Measurements from ENCODE around the gene IMP4. TPM values are rescaled to one million over a fixed set of nuclear protein-coding genes. Genes with fewer than 3 reads are reported as not detected.

Gene IMP4
- polyA plus RNA-seq, 1 of the 3 experiments (the other 2 are of a cell fraction): 252 TPM

- H4K20me1 ChIP-seq (ENCODE audit: insufficient read depth): no peaks in the 10 kb centered on the region
- peaks cover 0 to 24% of the 10 kb centered on the region in 2 experiments; a peak in 2 of 4 replicates for H3K4me1 ChIP-seq (ENCODE audit: control insufficient read depth in 1 of 2, insufficient read depth in 2 of 2, low read depth in 1 of 2, low read length in 1 of 2)
- H3K4me2 ChIP-seq: no peak overlapping the region
- CTCF ChIA-PET: interaction anchor here (0.8 to 1.5 kb wide), 2 partner anchors 20 to 170 kb away, joined by 3 to 4 read pairs; partner anchors contain the start of genes MZT2B and SMPD4
- no peak overlapping the region for H3K27ac ChIP-seq (ENCODE audit: low read depth in 2 of 2, low read length in 1 of 2)
- no peak overlapping the region for H3K4me3 ChIP-seq (ENCODE audit: low read depth in 2 of 2, low read length in 1 of 2)
- no peaks in the 10 kb centered on the region for H3K9me2 ChIP-seq
- POLR2A ChIA-PET: no interaction called here
- peaks cover 3% of the 10 kb centered on the region for H3F3A ChIP-seq (replicated peaks; ENCODE audit: insufficient read depth)
- TF ChIP-seq ZBTB33 (IDR thresholded peaks at IDR 0.05; ENCODE audit: borderline replicate concordance, low read depth) (no peak), POLR2AphosphoS5 (IDR thresholded peaks at IDR 0.05; ENCODE audit: low read depth, low read length) (no peak), ELF1 (IDR thresholded peaks at IDR 0.05) (no peak)
- TF ChIP-seq, protein P1, sequence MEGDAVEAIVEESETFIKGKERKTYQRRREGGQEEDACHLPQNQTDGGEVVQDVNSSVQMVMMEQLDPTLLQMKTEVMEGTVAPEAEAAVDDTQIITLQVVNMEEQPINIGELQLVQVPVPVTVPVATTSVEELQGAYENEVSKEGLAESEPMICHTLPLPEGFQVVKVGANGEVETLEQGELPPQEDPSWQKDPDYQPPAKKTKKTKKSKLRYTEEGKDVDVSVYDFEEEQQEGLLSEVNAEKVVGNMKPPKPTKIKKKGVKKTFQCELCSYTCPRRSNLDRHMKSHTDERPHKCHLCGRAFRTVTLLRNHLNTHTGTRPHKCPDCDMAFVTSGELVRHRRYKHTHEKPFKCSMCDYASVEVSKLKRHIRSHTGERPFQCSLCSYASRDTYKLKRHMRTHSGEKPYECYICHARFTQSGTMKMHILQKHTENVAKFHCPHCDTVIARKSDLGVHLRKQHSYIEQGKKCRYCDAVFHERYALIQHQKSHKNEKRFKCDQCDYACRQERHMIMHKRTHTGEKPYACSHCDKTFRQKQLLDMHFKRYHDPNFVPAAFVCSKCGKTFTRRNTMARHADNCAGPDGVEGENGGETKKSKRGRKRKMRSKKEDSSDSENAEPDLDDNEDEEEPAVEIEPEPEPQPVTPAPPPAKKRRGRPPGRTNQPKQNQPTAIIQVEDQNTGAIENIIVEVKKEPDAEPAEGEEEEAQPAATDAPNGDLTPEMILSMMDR (IDR thresholded peaks at IDR 0.05): no peak
- 97% methylated on average over 7 of the region's 7 CpGs for WGBS (ENCODE audit: low lambda C conversion rate)
- no peaks in the 10 kb centered on the region for H3K9me3 ChIP-seq
- no peak for DNase-seq
- H2AFZ ChIP-seq (ENCODE audit: low read depth): no peak overlapping the region
- no peak overlapping the region for H3K9ac ChIP-seq
- H3K79me2 ChIP-seq (ENCODE audit: insufficient read depth): no peaks in the 10 kb centered on the region; the same call in 1 of the 2 replicates
- peaks cover 5 to 18% of the 10 kb centered on the region in 2 experiments for H3K36me3 ChIP-seq (replicated peaks in 1 of 2; ENCODE audit: control insufficient read depth in 1 of 2, insufficient read depth in 2 of 2, low read length in 1 of 2)
- H3K27me3 ChIP-seq (ENCODE audit: insufficient read depth): no peaks in the 10 kb centered on the region
These were observed 9.5 kb downstream of the IMP4 start for GRCh38 chr2:130352237-130352636.

- no peaks in the 10 kb centered on the region for H3K27me3 ChIP-seq (ENCODE audit: insufficient read depth)
- ChIA-PET POLR2A (interaction anchor here (0.5 to 3.7 kb wide), 2 partner anchors 10 to 165 kb away, joined by 5 to 38 read pairs; partner anchors contain the start of gene IMP4), CTCF (interaction anchor here (0.7 to 1.6 kb wide), 5 partner anchors 11 to 521 kb away, joined by 3 to 10 read pairs (median 3); partner anchors contain the start of genes IMP4 and SMPD4)
- WGBS (ENCODE audit: low lambda C conversion rate): 96% methylated on average over 7 of the region's 7 CpGs
- no peak overlapping the region for H3K9ac ChIP-seq
- H3K4me3 ChIP-seq (ENCODE audit: low read depth in 2 of 2, low read length in 1 of 2): no peak overlapping the region
- no peaks in the 10 kb centered on the region for H3K9me3 ChIP-seq
- no peaks in the 10 kb centered on the region; the same call in 1 of the 2 replicates for H3K79me2 ChIP-seq (ENCODE audit: insufficient read depth)
- no peak overlapping the region for H3K4me2 ChIP-seq
- no peak for DNase-seq
- H3K36me3 ChIP-seq (replicated peaks in 1 of 2; ENCODE audit: control insufficient read depth in 1 of 2, insufficient read depth in 2 of 2, low read length in 1 of 2): peaks cover 0 to 5% of the 10 kb centered on the region in 2 experiments
- peaks cover 3% of the 10 kb centered on the region for H3F3A ChIP-seq (replicated peaks; ENCODE audit: insufficient read depth)
- no peak overlapping the region for H2AFZ ChIP-seq (ENCODE audit: low read depth)
- H3K27ac ChIP-seq (ENCODE audit: low read depth in 2 of 2, low read length in 1 of 2): no peak overlapping the region; a peak in 1 of 4 replicates
- H4K20me1 ChIP-seq (ENCODE audit: insufficient read depth): no peaks in the 10 kb centered on the region
- peaks cover 0 to 24% of the 10 kb centered on the region in 2 experiments; a peak in 2 of 4 replicates for H3K4me1 ChIP-seq (ENCODE audit: control insufficient read depth in 1 of 2, insufficient read depth in 2 of 2, low read depth in 1 of 2, low read length in 1 of 2)
- H3K9me2 ChIP-seq: no peaks in the 10 kb centered on the region
- TF ChIP-seq EP300 (IDR thresholded peaks at IDR 0.05; ENCODE audit: borderline replicate concordance in 1 of 2, low read depth in 1 of 2, low read length in 1 of 2) (no peak), GATA2 (CRISPR knock-in tag; IDR thresholded peaks at IDR 0.05) (no peak), RCOR1 (IDR thresholded peaks at IDR 0.05; ENCODE audit: low read length) (no peak), EZH2phosphoT487 (IDR thresholded peaks at IDR 0.05; ENCODE audit: borderline replicate concordance, low read depth) (no peak), MEF2A (IDR thresholded peaks at IDR 0.05; ENCODE audit: borderline replicate concordance, low read depth) (no peak), TAF1 (IDR thresholded peaks at IDR 0.05; ENCODE audit: borderline replicate concordance, low read depth, low read length) (no peak), RXRA (IDR thresholded peaks at IDR 0.05; ENCODE audit: borderline replicate concordance, low read depth) (no peak), GABPA (IDR thresholded peaks at IDR 0.05; ENCODE audit: low read depth) (no peak), FOXJ3 (CRISPR knock-in tag; IDR thresholded peaks at IDR 0.05) (no peak), FOXM1 (IDR thresholded peaks at IDR 0.05; ENCODE audit: low read depth) (no peak), NRF1 (IDR thresholded peaks at IDR 0.05; ENCODE audit: low read depth, low read length) (no peak)
- TF ChIP-seq, protein P2, sequence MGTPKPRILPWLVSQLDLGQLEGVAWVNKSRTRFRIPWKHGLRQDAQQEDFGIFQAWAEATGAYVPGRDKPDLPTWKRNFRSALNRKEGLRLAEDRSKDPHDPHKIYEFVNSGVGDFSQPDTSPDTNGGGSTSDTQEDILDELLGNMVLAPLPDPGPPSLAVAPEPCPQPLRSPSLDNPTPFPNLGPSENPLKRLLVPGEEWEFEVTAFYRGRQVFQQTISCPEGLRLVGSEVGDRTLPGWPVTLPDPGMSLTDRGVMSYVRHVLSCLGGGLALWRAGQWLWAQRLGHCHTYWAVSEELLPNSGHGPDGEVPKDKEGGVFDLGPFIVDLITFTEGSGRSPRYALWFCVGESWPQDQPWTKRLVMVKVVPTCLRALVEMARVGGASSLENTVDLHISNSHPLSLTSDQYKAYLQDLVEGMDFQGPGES (IDR thresholded peaks at IDR 0.05; ENCODE audit: low read depth, low read length): no peak
- TF ChIP-seq, protein P3, sequence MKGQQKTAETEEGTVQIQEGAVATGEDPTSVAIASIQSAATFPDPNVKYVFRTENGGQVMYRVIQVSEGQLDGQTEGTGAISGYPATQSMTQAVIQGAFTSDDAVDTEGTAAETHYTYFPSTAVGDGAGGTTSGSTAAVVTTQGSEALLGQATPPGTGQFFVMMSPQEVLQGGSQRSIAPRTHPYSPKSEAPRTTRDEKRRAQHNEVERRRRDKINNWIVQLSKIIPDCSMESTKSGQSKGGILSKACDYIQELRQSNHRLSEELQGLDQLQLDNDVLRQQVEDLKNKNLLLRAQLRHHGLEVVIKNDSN (IDR thresholded peaks at IDR 0.05; ENCODE audit: borderline replicate concordance, low read depth): no peak
- TF ChIP-seq, protein P1 (IDR thresholded peaks at IDR 0.05): no peak
These were observed 10.8 kb downstream of the IMP4 start for GRCh38 chr2:130353291-130354138.

Data from SK-N-SH (cell line).